ENCODE measurements around the gene ANK3.

Gene ANK3

DNA sequence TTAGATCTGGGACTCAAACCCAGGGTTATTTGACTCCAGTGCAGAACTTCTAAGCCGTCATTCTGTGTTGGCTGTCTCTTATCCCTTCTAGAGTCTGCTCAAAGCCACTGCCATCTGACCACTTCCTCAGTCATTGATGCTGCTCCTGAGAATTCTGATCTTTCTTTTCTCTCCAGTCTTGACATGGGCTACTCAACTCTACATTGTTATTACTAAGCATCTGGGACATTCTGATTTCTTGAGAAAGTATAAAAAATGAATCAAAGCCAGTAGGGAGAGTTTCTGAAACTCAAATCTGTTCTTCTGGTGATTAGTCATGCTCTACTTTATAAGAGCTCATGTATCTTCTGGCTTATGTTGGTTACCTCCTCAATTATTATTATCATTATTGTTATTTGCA lies 48.7 kb downstream of the ANK3 start:
- DNase-seq, result no peak

DNA sequence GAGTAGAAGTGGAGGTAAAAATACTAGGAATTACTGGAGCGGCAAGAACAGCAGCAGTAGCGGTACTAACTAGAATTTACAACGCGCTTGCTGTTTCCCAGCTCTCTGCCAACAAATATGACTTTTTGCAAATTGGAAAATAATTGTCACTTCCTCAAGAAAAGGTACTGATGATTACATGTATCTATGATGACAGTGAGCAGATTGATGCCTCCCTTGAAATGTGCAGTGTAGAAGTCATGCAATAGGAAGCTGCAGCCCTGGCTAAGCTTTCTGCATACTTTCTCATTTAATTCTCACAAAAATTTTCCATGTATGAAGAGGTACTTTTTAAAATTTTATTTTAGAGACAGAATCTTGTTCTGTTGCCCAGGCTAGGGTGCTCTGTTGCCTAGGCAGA lies 49.9 kb downstream of the ANK3 start:
- peak; percentile 12 for DNase-seq

- no peak for DNase-seq
These were observed 50.9 kb downstream of the ANK3 start for GRCh38 chr10:60338786-60339185.

- no peak for DNase-seq
These were observed 51.6 kb downstream of the ANK3 start for GRCh38 chr10:60338002-60338564.

- no peak for DNase-seq
These were observed 52.6 kb downstream of the ANK3 start for GRCh38 chr10:60336901-60337630.

DNA sequence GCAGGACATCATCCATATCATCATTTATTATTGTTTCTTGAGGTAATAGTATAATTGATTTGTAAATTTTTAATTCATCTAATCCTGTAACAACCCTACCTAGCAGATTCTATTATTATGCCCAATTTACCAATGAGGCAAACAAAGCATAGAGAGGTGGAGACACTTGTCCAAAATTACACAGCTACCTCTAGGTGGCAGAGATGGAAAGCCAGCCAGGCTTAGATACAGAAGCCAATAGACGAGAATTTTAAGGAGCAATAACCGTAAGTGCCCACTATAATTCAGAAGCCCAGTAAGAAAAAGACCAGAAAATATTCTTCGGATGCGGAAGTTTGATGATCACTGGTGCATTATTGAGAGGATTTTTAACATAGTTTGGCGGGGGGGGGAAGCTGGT lies 54.0 kb downstream of the ANK3 start:
- DNase-seq, result no peak

DNA sequence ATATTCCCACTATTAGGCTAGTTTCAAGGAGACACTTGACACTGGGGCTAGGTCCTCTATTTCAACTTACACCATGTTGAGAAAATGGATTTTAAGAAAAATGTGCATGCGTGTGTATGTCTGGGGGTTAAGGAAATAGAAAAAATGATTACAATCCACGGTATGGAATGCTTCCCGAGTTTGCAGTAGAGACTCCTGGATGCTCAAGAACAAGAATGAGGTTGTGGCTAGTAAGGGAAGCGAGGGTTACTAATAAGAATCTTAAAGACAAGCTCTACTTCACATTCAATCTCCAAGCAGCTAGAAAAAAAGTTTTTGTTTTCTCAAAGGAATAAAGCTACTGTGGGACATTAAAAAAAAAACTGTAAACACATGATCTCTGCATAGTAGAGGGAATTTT lies 54.7 kb downstream of the ANK3 start:
- peak; percentile 67 for DNase-seq

DNA sequence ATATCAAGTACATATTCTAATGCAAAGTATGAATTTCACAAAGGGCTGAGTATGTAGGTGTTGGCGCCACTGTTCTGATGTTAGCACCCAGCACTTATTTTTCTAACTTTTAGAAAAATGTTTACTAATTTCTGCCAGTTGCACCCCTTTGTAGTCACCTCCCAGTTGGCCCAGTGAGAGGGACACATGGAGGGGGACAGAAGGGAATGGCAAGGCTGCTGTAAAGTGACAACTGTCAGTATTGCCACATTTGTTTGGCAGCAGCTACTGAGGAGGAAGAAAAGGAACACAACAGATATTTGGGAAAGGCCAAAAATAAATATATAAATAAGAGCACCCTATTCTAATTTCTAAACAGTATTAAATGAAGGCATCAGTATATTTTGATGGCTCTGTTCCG lies 57.3 kb downstream of the ANK3 start:
- no peak for DNase-seq

GRCh38 chr10:60331886-60332285 lies 57.8 kb downstream of the ANK3 start:
- no peak for DNase-seq

DNA sequence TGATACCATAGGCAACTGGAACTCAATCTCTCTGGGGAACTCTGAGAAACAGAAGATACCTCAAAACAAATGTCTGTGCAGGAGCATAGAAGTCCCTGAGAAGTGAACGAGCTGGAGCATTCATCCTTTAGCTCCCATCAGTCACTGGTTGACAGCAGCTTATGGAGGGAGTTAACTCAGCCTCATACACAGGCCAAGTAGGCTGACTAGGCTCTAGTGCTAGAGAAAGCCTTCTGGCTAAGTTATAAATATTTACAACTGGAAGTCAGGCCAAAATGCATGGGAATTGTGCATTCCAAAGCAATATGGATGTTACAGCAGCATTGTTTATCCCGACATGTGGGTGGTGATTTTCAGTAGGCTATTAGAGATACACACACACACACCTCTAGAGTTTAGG lies 66.5 kb downstream of the ANK3 start:
- no peak for DNase-seq

DNA sequence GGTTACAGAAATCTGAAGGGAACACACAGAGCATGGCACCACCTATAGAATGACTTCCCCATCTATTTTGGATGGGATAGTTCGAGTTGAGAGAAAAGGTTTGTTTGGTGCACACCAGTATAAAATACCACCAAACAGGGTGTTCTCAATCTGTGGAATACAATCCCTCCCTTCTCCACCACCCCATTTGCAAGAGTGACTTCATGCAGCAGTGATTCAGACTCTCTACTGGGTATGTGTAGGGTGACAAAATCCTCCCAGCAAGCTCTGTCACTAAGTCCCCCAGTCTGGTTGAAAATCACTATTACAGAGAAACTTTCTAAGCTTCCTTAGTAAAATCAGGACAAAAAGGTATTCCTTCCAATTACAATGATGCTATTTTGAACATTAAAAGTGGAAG lies 69.0 kb downstream of the ANK3 start:
- no peak for DNase-seq

- DNase-seq, result no peak
These were observed 73.6 kb downstream of the ANK3 start for GRCh38 chr10:60316029-60316428.

DNA sequence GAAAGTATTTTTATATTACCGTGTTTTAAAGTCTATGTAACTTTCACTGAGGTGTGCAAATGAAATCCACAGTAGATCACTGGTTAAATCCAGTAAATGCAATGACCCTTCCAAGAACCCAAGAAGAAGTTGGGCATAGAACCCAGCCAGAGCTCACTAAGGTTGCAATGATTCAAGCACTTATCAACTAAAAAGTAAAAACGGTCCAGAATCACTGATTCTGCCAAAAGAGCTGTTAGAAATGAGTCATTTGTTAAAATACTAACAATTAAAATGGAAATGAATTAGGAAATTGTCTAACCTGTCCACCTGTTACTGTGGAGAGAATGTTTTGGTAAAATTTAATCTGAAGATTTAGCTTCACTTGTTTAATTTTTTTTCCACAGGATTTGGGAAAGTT lies 74.4 kb downstream of the ANK3 start:
- no peak for DNase-seq

- peak; percentile 82 for DNase-seq
These were observed 75.4 kb downstream of the ANK3 start for GRCh38 chr10:60314069-60314940.

DNA sequence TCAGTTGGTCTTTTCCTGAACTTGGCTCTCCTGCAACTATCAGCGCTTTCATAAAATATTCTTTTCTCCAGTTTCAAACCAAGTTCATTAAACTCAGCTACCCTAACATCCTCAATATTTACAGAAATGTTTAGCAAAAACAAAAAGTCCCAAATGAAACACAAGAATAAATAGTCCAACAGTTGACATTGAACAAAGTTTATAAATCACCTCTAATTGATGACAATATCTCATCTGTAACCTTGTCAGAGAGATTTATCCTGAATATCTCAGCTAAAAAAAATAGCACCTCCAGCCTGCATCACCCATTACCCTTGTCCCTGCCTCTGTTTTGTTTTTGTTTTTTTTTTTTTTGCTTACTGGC lies 76.1 kb downstream of the ANK3 start:
- DNase-seq, result no peak

DNA sequence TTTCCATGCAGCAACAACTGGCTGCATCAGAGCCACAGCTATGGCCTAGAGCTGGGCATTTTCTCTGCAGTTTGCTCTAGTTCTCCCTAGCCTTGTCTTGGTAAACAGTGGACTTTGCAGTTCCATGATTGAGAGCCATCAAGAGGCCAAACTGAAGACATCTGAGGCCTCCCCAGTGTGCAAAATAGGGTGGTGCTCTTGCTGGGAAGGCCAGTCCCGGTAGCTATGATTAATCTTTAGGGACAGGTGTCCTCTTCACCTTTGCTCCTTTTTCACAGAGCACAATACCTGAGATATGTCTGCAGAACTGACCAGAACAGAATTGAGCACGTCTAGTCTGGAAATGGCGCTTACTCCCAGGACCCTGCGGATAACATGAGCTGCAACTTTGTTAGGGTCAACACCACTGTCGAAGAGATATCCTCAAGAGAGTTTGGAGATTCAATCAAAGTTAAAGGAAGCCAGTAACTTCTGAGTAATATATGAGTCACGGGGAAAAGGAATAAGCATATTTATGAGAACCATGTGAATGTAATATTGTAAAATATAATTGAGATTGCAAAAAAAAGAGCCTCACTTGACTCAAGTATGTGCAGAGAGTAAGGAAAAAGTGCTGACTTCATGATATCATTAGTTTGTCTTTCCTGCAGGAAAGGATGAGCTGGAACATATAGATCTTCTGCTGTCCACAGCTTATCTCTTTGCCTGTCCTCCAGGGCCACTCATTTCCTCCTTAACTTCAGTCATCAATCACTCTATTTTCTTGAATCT lies 76.7 kb downstream of the ANK3 start:
- DNase-seq, result peak; percentile 90

DNA sequence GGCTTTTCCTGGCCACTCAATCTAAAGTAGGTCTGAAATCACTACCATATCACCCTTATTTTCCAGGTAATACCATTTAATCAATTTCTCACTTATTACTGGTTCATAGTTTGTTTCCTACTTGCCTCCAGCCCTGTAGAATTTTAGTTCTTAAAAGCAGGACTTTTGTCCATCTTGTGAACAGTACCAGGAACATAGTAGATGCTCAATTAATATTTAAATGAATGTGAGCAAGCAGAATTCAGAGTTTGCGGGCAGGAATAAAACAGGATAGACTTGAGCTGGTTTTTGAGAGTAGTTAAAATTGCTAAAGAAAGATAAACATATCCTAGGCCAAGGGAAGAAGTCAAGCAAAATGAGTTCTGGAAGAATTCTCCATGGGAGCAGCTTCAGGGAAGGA lies 77.9 kb downstream of the ANK3 start:
- DNase-seq, result no peak

DNA sequence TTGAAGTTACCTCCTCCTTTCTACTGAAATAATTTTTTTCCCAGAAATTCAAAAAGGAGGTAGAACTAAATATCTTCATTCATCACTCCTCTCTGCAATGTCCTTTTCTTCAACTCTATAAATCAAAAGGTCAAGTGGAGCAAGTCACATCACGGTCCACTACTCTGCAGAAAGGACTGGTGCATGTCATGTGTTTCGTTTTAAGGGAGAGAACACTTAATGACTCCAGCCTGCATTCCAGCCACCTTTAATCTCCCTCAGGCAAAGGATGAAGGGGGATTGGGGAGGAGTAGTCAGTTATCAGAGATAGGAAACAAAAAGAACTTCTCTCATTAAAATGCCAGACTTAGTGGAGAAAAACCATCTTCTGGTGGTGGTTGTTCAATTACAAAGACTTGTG lies 78.9 kb downstream of the ANK3 start:
- no peak for DNase-seq

DNA sequence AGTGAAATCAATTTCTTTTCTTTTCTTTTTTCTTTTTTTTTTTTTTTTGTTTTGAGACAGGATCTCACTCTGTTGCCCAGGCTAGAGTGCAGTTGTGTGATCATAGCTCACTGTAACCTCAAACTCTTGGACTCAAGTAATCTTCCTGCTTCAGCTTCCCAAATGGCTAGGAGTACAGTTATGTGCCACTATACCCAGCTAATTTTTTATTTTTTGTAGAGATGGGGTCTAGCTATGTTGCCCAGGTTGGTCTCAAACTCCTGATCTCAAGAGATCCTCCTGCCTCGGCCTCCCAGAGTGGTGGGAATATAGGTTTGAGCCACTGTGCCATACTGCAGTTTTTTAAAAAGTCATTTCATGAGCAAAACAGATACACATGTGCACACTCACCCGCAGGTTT lies 79.8 kb downstream of the ANK3 start:
- no peak for DNase-seq

DNA sequence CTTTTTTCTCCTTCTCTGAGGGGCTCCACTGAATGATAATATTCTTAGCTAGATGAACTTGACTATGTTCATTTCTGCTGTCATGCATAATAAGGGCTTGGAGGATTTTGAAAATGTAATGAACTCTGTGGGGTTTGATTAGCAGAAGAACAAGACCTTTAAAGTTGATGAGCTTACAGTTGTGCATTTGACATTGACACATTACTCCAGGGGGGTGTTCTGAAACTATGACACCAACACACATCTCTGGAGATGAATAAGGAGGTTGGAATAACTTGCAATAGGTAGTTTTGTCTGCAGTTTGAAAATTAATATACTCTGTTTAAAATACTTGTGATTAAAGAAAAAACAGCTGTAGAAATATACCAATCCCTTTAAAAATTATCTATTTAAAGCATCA lies 80.3 kb downstream of the ANK3 start:
- no peak for DNase-seq

DNA sequence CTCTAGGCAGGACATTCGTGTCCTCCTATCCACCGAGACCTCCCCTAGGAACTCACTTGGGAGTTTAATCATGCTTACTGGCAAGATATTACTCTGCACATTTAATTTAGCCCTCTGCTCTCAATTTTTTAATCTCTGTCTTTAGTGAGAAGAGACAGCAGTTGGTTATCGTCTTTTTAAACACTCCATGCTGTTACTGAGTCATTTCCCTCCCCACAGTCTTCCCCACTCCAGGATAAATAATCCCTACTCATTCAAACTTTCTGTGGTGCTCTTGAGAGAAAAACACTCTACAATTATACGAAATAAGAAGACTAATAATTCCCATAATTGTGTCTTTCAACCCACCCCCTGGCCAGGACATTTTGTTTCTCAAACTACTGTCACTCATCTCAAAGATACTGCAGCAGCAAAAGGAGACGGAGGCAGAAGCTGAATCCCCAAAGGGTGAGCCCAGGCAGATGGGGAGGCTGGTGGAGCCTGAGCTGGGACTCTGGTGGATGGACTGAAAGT lies 84.2 kb downstream of the ANK3 start:
- DNase-seq, result peak; percentile 70

DNA sequence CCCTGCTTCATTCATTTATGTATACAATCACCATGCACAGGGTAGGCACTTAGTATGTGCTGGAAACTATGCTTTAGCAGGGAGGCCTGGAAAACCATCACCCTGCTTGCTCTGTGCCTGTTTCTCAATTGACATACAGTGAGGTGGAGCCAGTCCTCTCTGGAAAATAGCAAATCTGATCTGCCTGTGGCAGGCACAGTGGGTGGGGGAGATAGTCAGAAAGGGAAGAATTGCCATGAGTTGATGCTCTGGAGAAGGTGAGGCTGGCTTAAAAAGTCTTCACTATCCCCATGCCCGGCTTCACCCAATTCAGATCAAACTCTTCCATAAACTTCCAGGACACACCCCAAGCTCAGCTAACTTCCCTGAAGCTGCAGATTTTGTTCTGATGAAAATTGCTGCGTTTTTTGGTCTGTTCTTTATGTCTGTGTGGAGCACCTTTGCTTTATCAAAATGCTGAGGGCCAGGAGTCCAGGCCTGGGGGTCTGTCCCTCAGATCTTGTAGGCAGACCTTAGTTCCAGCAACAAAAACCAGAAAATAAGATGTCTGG lies 84.8 kb downstream of the ANK3 start:
- DNase-seq, result no peak

GRCh38 chr10:60303778-60304177 lies 85.9 kb downstream of the ANK3 start:
- no peak for DNase-seq

Data from fibroblast of skin of right biceps (primary cell).